HG02981 (cell line): ENCODE measurements around the gene AKAP11.
A peak's percentile ranks its signal among the peaks of the same experiment; 100 is the strongest.

Experiments used
- ATAC-seq: cut with Tn5 transposase; IDR thresholded peaks from one replicate; pipeline ENCODE4 v1.9.1; 2021; ENCODE audit warnings: mild to moderate bottlenecking, moderate library complexity; ENCODE audit not compliant: unreplicated experiment

AKAP11 gene

DNA sequence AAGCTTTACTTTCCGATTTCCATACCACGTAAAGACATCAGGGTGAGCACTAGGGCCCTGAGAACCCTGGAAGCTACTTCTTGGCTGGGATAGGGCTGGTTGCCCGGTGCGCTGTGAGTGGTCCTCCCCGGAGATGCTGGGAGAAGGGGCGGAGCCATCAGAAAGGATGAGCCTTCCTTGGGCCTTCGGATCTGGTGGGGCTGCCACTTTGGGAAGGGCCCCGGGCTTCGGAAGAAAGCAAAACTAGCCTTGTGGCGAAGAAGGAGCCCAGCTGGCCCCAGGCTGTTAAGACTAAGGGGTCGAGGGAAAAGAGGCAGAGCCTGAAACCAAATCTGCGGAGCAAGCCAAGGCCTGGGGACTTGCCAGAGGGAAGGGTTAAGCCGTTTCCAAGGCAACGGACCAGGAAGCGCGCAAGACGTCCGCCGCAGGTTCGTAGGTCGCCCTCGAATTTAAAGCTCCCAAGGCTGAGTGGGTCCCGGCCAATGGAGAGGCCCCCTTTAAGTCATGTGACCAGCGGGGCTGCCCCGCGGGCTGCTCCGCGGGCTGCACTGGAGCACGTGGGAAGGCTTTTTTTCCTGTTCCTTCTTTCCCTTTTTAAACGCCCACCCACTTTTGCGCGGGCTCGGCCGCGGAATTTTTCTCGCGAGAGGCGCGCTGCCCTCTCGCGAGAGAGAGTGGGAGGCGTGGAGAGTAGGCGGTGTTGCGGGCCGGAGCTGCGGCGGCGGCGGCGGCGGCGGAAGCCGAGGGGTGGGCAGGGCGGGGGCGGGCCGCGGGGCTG is 426 bp upstream of the AKAP11 start:
- ATAC-seq: peak; percentile 81

DNA sequence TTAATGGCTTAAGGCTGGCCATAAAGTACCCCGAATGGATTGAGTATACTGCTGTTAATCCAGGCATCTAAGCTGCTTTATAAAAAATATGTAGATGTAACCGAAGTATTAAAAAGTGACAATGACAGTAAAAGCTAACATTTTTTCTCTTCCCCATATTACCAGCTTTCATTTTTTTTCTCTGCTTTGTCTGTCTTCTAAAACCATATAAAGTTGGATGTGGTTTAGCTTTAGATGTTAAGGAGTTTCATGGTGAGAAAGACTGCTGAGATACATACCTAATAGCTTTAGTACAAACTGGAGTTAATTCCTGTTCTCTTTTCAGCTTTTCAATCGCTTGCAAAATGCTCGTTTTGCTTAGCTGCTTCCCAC is 838 bp downstream of the AKAP11 start:
- ATAC-seq: no peak

DNA sequence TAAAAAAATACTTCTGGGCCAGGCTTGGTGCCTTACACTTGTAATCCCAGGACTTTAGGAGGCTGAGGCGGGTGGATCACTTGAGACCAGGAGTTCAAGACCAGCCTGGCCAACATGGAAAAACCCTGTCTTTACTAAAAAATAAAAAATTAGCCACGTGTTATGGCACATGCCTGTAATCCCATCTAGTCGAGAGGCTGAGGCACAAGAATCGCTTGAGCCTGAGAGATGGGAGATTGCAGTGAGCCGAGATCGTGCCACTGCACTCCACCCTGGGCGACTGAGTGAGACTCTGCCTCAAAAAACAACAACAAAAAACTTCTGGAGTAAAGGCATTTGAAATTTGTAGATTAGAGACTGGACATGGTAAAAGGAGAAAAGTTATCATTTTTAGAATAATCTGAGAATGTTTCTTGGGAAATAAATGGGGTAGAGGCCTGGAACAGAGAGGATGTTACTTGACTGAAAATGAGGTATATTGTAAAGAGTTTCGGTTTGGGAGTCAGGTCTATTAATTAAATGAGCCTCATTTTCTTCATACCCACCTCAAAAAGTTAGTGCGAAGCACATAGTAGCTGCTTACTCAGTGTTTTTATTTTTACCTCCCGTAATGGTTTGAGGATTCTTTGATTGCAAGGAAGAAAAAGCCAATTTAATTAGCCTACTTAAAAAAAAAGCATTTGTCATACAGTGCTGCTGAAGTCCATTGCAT is 2.6 kb downstream of the AKAP11 start:
- ATAC-seq: no peak

DNA sequence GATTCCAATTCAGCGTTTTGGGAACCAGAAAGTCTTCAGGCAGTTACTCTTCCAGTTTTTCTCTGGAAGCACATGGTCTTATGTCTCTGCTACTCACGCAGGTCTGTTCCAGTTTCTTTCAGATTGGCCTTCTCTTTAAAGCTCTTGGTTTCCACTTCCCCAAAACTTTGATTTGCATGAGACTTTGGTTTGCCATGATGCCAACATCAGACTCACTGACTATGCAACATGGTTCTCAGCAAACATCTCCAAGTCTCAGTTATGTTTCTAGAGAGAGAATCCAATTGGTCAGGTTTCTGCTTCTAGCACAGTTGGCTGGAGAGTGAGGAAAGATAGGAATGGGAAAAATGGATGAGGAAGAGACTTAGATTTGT is 3.1 kb downstream of the AKAP11 start:
- peak; percentile 32 for ATAC-seq

DNA sequence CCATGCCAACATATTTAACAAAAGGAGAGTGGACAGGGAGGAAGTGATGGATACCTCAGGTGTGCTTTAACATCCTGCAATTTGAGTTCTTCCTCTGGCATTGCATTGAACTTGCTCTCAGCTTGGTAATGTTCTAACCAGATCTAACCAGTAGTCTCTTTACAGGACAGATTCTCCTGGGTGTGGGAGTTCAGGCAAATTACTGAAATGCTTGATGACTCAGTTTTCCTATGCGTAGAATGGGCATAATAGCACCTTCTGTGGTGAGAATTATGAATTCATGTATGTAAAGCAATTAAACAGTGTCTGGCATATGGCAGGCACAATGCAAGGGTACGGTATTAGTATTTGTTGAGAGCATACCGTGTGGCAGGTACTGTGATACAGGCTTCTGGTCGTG is 3.6 kb downstream of the AKAP11 start:
- no peak for ATAC-seq

DNA sequence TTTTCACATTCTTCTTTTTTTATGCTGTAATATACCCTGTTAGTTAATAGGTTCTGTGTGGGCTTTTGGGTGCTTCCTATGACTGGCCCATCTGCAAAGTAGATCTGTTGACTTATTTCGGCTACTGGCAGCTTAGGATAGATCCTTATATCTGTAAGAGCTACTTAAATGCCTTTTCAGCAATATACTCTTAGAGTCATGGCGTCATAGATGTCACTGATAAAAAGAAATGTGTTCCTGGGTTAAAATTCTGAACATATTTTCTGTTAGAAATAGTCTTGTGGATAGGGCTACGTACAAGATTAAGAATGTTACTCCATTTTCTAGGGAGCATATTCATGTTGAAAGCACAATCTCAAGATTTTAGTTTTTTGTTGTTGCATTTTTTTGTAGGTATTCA is 4.7 kb downstream of the AKAP11 start:
- ATAC-seq: no peak

DNA sequence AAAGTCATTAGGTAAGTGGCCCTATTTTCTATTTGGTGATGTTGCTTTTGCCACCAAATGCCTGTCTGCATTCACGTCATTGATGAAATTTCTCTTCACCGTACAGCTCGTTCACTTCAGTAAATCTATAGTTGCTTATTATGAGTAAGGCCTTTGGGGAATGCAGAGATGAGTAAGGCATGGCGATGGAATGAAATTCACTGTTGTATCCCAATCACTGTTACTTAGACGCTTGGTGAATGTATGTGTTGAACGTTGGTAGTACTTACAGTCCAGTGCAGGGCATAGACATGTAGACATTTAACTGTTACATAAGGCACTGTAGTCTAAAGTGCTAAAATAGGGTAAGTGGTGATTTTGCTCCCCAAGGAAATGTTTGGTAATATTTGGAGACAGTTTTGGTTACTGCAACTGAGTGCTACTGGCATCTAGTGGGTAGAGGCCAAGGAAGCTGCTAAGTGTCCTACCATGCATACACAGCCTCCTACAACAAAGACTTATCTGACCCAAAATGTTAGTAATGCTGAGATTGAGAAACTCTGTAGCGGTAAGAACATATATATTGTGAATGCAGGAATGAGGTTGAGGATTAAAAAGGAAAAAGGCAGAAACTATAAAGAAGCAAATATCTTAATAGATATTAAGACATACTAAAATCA is 5.8 kb downstream of the AKAP11 start:
- ATAC-seq: no peak

DNA sequence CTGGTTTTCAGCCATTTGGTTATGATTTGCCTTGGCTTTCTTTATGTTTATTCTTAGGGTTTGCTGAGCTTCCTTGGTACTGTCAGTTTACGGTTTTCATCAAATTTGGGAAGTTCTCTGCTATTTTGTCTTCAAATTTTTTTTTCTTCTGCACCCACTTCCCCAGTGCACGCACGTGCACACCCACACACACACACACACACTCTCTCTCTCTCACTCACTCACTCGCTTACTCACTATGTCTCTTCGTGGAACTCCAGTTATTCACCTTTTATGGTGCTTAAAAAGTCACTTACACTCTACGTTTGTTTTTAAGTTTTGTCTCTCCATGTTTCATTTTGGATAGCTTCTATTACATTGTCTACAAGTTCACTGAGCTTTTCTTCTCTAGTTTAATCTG is 7.1 kb downstream of the AKAP11 start:
- ATAC-seq: no peak

DNA sequence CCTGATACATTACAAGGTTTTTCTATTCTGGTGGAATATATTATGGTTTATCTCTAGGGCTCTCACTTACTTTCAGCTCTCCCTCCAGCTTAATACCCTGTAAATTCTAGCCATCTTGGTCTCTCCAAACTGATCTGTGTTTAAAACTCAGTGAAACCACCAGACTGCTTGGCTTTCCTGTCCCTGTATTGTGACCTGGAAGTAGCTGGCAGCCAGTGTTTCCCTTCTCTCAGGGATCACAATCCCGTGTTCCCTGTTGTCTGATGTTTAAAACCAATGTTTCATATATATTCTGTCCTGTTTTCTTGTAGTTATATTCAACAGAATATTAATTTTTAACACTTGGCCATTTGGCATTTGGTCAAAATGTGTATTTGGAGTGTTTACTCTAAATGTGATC is 8.0 kb downstream of the AKAP11 start:
- no peak for ATAC-seq

DNA sequence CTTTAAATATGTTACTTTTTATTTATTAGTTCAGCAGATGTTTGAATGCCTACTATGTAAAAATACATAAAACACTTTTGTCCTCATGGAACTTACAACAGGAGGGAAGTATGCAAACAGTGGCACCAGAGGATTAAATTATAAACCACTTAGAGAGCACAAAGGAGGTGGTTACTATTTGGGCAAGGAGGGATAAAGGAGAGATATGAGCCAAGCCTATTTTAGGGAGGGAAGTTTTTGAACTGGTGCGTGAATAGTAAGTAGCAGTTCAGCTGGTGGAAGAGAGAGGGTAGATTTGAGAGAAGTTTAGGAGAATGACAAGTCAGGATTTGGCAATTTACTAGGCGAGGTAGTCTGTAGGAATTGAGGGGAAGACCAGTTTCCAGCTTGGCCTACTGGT is 8.6 kb downstream of the AKAP11 start:
- no peak for ATAC-seq

DNA sequence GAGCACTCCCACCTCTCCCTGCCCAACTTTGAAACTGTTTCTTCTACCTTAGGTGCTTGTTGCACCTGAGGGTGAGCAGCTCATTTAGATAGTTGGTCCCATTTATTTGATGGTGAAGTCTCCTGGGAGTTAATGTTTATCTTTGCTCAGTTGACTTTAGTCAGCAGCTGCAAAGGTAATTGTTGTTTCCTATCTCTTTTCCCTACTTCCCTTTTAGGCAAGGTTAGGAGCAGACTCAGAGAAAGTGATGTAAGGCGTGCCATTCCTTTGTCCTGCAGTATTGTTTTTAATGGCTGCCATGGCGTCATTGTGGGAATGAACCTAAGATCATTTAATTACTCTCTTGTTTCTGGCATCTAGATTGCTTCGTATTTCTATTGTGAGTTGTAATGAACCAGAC is 11.6 kb downstream of the AKAP11 start:
- ATAC-seq: no peak

DNA sequence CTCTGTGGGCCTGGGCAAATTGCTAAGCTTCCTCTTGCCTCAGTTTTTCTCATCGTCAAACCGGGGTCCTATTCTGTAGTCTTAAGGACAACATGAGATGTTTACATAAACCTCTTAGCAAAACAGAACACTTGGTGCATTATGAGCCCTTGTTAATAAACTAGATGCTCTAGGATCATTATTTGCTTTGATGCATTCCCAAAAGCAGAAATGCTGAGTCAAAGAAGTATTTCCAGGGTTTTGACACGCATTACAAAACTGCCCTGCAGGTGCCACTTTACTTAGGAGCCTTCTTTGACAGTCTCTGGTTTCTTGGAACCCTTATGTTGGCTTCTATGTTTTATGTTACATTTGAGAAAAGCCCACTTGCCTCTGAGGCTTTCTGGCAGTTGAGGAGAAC is 12.1 kb downstream of the AKAP11 start:
- no peak for ATAC-seq

DNA sequence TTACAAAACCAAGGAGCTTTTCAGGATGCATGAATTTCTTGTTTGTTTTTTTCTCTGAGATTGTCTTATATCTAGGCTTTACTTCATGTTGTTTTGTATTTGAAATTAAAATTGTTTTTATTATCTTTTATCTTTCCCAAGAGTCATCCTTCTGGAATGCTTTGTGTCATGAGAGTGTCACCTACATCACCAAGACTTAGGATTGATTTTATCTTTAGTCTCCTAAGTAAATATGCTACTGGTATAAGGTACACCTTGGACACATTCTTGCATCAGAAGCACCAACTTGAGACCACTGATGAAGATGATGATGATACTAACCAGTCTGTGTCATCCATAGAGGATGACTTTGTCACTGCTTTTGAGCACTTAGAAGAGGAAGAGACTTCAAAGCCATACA is 26.4 kb downstream of the AKAP11 start:
- no peak for ATAC-seq

DNA sequence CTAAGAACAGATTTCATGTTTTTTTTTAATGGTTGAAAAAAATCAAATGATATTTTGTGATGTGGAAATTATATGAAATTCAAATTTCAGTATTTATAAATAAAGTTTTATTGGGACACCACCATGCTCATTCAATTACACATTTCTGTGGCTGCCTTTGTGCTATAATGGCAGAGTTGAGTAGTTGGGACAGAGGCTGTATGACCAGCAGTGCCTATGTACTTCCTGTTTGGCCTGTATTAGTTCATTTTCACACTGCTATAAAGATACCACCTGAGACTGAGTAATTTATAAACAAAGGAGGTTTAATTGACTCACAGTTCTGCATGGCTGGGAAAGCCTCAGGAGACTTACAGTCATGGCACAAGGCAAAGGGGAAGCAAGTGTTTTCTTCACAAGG is 33.6 kb downstream of the AKAP11 start:
- no peak for ATAC-seq

DNA sequence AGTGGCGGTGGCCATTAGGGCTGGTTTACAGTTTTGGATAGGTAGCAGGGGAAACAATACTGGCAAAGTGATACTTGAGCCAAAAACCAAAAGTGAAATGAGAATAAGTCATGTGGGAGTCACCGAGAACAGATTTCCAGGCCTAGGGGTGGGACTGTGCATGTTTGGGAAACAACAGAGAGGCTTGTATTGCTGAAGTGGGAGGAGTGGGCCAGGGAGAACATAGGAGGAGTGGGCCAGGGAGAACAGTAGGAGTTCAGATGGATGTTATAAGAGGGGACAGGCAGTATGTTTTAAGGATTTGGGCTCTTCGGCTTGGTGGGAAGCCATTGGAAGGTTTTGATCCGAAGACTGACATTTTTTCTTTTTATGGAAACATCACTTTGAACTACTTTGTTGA is 35.5 kb downstream of the AKAP11 start:
- no peak for ATAC-seq

DNA sequence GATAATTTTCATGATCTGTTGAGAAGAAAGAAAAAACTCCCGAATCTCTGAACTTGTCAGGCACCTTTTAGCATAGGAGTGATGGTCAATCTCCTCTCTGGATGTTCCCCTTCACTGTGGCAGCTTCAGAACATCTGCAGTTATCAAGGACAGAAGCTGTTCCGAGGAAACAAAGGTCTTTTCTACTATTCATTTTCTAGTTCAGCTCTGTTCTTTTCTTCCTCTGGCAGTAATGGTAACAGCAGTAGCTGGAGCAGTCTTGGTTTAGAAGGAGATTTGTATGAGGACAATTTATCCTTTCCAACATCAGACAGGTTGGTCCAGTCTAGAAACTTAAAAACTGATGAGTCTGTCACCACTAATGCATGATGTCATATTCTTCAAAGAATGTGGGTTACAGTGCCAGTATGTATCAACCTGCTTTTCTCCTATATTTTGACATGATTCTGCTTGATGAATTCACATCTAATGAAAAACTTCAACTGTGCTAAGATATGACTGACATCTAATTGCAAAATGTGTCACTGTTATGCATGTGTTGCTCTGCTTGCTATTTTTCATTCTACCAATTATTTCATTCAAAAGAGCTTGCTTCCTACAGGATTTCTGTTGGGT is 41.0 kb downstream of the AKAP11 start:
- no peak for ATAC-seq

DNA sequence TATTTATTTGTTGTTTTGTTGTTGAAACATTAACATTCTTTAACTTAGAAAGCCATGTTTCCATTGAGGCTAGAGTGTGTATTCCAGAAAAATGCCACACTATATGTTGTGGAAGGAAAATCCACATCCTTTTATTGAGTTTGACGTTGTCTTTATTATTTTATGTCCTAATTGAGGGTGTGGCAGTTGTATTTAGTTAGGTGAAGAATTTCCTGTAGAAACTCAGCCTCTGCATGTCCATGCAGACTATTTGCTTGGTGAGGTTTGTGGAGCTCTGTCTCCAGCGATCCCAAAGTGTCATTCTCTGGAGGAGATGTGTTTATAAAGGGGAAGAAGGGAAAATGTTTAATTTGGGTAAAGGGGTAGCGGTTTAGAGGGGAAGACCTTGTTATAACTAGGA is 46.6 kb downstream of the AKAP11 start:
- no peak for ATAC-seq

DNA sequence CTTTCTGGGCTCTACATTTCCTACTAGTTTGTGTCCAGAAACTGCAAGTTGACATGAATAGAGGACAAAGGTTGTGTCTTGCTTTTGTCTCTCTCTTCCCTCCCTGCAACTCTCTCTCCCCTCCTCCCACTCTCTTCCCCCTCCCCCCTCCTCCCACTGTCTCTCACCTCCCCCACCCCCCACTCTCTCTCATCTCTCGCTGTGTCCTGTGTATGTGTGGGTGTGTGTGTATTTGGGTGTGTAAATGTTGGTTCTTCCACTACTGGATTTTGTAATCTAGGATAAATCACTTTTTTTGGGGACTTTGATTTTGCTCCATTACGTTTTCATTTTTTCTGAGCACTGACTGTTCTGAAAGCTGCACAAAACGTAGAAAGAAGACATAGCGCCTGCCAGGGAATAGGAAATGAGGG is 48.4 kb downstream of the AKAP11 start:
- ATAC-seq: no peak

DNA sequence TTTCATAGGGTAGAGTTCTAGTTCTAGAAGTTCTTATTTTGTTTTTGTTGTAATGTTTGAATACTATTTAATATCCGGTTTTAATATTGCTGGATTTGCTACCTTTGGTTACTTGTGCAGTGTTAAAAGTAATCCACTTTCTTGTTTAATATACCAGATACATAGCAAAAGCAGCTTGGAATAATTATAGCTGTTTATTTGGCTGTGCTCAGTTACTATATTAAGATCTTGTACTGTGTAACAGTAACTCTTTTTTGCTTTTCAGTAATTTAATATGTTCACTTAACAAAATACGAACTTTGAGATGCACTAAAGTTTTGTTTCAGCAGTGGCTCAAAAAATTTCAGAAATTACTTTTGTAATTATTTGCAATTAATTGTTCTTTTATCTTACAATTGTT is 50.9 kb downstream of the AKAP11 start:
- no peak for ATAC-seq

DNA sequence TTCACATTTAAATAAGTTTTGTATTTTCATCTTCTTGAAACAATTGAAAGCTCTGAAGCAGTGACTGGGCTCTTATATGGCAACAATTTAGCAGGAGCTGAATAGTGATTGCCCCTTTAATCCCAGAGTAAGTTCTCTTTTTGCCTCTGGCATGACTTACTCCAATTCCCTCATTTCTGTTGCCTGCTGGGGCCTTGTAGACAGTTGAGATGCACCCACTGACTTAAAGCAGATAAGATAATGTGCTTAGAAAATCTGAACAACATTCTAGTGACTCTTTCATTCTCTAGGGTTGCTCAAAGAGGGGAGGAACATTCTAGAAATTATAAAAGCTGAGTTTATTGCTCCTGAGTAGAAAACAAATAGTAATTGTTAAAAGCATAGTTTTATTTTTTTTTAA is 52.8 kb downstream of the AKAP11 start:
- no peak for ATAC-seq

DNA sequence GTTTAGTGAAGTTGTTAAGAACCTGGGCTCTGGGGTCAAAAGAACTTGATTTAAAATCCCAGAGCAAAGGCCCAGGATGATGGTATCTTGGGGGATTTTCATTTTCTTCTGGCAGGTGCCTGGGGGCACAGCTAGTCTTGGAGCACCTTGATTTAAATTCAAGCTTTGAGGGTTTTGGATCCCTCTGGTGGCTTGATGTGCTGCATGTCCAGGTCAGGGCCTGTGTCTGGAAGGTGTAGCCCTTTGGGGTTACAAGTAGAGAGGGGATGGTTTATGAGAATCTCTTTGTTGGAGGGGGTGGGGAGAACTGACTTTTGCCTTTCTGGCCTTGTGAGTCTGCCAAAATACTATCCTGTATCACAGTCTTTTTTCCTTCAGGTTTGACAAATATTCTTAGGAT is 55.8 kb downstream of the AKAP11 start:
- ATAC-seq: no peak

DNA sequence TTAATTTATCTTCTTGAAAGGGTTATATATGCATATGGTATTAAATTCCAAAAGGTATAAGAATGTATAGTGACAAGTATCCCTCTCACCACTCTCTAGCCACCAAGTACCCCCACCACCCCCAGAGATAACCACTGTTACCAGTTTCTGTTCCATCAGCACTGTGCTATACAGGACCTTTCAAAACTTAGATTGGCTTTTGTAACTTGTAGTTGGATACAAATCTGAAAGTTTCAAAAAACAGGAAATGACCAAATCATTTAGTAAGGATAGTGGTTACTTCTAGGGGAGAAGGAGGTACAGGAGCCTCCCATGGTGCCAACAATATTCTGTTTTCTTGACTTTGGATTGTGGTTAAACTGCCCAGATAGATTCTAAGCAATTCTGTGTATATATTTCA is 56.7 kb downstream of the AKAP11 start:
- ATAC-seq: no peak
